Muscle layer of duodenum (tissue), 2 donors: Measurements from ENCODE around the gene GASK1B.

Source experiments
- H3K27ac ChIP-seq: one replicate; pipeline ENCODE4 v1.7.0; 2013; ENCODE audit warnings: mild to moderate bottlenecking, low read length
- H3K27me3 ChIP-seq: one replicate; pipeline ENCODE4 v1.7.0; 2013; ENCODE audit warnings: low read depth, mild to moderate bottlenecking, control low read depth, low read length
- H3K36me3 ChIP-seq, 2 donors: one replicate each; pipeline ENCODE4 v1.7.0; 2013; ENCODE audit warnings: low read length in 2 of 2, control low read depth in 1 of 2, mild to moderate bottlenecking in 1 of 2; ENCODE audit not compliant: insufficient read depth in 2 of 2, control insufficient read depth in 1 of 2
- H3K4me1 ChIP-seq, 2 donors: one replicate each; pipeline ENCODE4 v1.7.0; 2013; ENCODE audit warnings: low read length in 2 of 2, mild to moderate bottlenecking in 2 of 2, control low read depth in 1 of 2, moderate library complexity in 1 of 2; ENCODE audit not compliant: insufficient read depth in 2 of 2, control insufficient read depth in 1 of 2
- H3K4me3 ChIP-seq, 2 donors: one replicate each; pipeline ENCODE4 v1.7.0; 2013; ENCODE audit warnings: low read length in 2 of 2, low read depth in 1 of 2, mild to moderate bottlenecking in 1 of 2
- H3K9me3 ChIP-seq, 2 donors: one replicate each; pipeline ENCODE4 v1.7.0; 2013; ENCODE audit warnings: low read length in 2 of 2, control low read depth in 1 of 2, mild to moderate bottlenecking in 1 of 2; ENCODE audit not compliant: control insufficient read depth in 1 of 2
- donor health status: healthy.

GASK1B gene

GRCh38 chr4:158202481-158202880 is 29.7 kb upstream of the GASK1B start:
- Histone ChIP-seq H3K9me3 (no peaks in the 10 kb centered on the region), H3K27me3 (no peaks in the 10 kb centered on the region), H3K4me3 (no peak overlapping the region), H3K4me1 (no peaks in the 10 kb centered on the region), H3K27ac (no peak overlapping the region), H3K36me3 (no peaks in the 10 kb centered on the region)

- Histone ChIP-seq H3K4me1 (no peaks in the 10 kb centered on the region), H3K27me3 (no peaks in the 10 kb centered on the region), H3K9me3 (no peaks in the 10 kb centered on the region), H3K36me3 (no peaks in the 10 kb centered on the region), H3K27ac (no peak overlapping the region), H3K4me3 (no peak overlapping the region)
These were observed 29.1 kb upstream of the GASK1B start for GRCh38 chr4:158201876-158202275.

- H3K36me3 ChIP-seq: no peaks in the 10 kb centered on the region
- H3K4me1 ChIP-seq: no peaks in the 10 kb centered on the region
- no peaks in the 10 kb centered on the region for H3K27me3 ChIP-seq
- H3K4me3 ChIP-seq: no peak overlapping the region
- no peak overlapping the region for H3K27ac ChIP-seq
- no peaks in the 10 kb centered on the region for H3K9me3 ChIP-seq
These were observed 28.5 kb upstream of the GASK1B start for GRCh38 chr4:158201322-158201721.

GRCh38 chr4:158200214-158200613 is 27.4 kb upstream of the GASK1B start:
- no peaks in the 10 kb centered on the region for H3K36me3 ChIP-seq
- no peaks in the 10 kb centered on the region for H3K27me3 ChIP-seq
- no peak overlapping the region for H3K4me3 ChIP-seq
- H3K27ac ChIP-seq: no peak overlapping the region
- H3K9me3 ChIP-seq: no peaks in the 10 kb centered on the region
- H3K4me1 ChIP-seq: no peaks in the 10 kb centered on the region

GRCh38 chr4:158197194-158197776 is 24.5 kb upstream of the GASK1B start:
- no peaks in the 10 kb centered on the region for H3K36me3 ChIP-seq
- no peaks in the 10 kb centered on the region for H3K4me1 ChIP-seq
- H3K4me3 ChIP-seq: no peak overlapping the region
- H3K9me3 ChIP-seq: no peaks in the 10 kb centered on the region
- H3K27me3 ChIP-seq: no peaks in the 10 kb centered on the region
- no peak overlapping the region for H3K27ac ChIP-seq

- no peaks in the 10 kb centered on the region for H3K36me3 ChIP-seq
- no peak overlapping the region for H3K27ac ChIP-seq
- H3K9me3 ChIP-seq: no peaks in the 10 kb centered on the region
- H3K4me1 ChIP-seq: no peaks in the 10 kb centered on the region
- no peak overlapping the region for H3K4me3 ChIP-seq
- H3K27me3 ChIP-seq: no peaks in the 10 kb centered on the region
These were observed 22.5 kb upstream of the GASK1B start for GRCh38 chr4:158195297-158195696.

- H3K4me3 ChIP-seq: no peak overlapping the region
- no peaks in the 10 kb centered on the region for H3K9me3 ChIP-seq
- no peaks in the 10 kb centered on the region for H3K27me3 ChIP-seq
- no peaks in the 10 kb centered on the region for H3K4me1 ChIP-seq
- no peaks in the 10 kb centered on the region for H3K36me3 ChIP-seq
- no peak overlapping the region for H3K27ac ChIP-seq
These were observed 20.4 kb upstream of the GASK1B start for GRCh38 chr4:158193171-158193749.

GRCh38 chr4:158192439-158193158 is 19.8 kb upstream of the GASK1B start:
- Histone ChIP-seq H3K4me3 (no peak overlapping the region), H3K27me3 (no peaks in the 10 kb centered on the region), H3K27ac (no peak overlapping the region), H3K4me1 (no peaks in the 10 kb centered on the region), H3K36me3 (no peaks in the 10 kb centered on the region), H3K9me3 (no peaks in the 10 kb centered on the region)

GRCh38 chr4:158190718-158191117 is 17.9 kb upstream of the GASK1B start:
- Histone ChIP-seq H3K36me3 (no peaks in the 10 kb centered on the region), H3K27me3 (no peaks in the 10 kb centered on the region), H3K27ac (no peak overlapping the region), H3K4me3 (no peak overlapping the region), H3K4me1 (no peaks in the 10 kb centered on the region), H3K9me3 (no peaks in the 10 kb centered on the region)

- H3K27me3 ChIP-seq: no peaks in the 10 kb centered on the region
- no peak overlapping the region for H3K4me3 ChIP-seq
- no peaks in the 10 kb centered on the region for H3K9me3 ChIP-seq
- H3K27ac ChIP-seq: no peak overlapping the region
- no peaks in the 10 kb centered on the region for H3K4me1 ChIP-seq
- H3K36me3 ChIP-seq: no peaks in the 10 kb centered on the region
These were observed 16.6 kb upstream of the GASK1B start for GRCh38 chr4:158189422-158189821.

- Histone ChIP-seq H3K27me3 (no peaks in the 10 kb centered on the region), H3K36me3 (no peaks in the 10 kb centered on the region), H3K4me3 (no peak overlapping the region), H3K9me3 (no peaks in the 10 kb centered on the region), H3K4me1 (no peaks in the 10 kb centered on the region), H3K27ac (no peak overlapping the region)
These were observed 14.0 kb upstream of the GASK1B start for GRCh38 chr4:158186815-158187214.
